GM21381 (cell line): ENCODE measurements around the gene TMEM151B.
"Not testable (repeated sequence)": the region's sequence is repeated elsewhere in the genome, so short reads cannot be mapped to it uniquely, and the experiment has no call there.

ENCODE experiments used
- ATAC-seq: cut with Tn5 transposase; IDR thresholded peaks from one replicate; pipeline ENCODE4 v1.9.1; 2021; ENCODE audit warnings: mild to moderate bottlenecking, moderate library complexity; ENCODE audit not compliant: unreplicated experiment

The TMEM151B gene

DNA sequence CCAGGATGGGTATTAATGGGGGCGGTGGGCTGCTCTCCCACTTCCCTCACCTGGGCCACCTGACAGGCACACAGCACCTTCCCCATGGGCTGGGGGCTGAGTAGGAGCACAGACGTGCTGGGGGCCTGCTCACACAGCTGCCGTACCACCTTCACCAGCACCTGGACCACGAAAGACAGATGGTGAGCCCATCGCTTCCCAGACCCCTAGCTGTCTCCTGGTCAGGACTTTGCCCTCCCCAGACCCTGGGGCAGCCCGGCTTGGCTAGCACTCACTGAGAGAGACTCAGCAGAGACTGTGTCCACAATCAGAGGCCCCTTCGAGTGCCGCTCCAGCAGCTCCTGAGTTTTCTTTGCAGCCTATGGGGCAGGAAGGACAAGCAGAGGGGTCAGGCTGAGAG is 30.9 kb downstream of the TMEM151B start:
- no peak for ATAC-seq

DNA sequence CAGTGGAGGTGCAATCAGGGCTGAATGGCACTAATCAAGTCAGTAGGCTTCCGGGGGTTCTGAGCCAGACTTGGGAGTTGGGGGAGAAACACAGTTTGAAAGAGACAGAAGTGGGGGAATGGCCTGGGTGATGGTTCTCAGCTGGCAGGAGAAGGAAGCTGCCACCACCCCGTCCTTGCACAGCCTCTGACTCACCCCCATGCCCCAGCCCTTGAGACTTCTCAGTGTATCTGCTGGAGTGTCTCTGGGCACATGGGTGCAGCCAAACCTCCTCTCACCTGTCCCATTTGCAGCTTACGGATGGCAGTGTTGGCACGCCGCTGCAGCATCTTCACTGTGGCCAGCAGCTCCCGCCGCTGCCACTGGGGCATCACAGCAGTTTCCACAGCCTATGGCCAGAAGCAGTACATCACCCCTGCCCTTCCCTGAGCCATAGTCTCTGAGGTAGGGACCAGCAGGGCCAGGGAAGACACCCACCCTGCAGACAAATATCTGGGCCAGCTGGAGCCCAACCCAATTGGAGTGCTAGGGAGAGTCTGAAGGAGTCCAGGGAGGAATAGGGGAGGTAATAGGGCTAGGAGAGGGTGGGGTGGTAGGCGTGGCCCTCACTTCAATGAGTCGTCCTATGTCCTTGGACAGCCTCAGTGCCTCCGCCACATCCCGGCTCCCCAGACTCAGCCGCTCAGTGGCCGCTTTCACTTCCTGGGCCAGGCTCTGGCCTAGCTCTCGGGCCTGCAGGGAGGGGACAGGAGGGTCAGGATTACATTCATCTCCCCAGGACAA is 31.7 kb downstream of the TMEM151B start:
- ATAC-seq, result no peak

DNA sequence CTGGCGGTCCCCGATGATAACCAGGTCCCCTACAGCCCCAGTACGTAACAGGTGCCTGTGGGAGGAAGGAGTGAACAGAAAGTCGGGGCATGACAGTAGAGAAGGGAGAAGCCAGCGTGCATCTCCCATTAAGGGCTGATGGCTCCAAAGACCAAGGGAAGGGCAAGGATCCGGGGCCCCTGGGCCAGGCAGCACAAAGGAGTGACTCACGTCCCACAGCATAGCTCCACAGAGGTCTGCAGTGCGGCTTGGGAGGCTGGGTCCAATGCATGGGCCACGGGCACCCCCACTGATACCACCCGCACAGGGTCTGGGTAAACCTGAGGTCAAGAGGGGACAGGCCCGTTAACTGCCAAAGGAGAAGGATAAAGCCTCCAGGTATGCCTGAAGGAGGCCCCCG is 32.6 kb downstream of the TMEM151B start:
- no peak for ATAC-seq

- no peak for ATAC-seq
These were observed 33.6 kb downstream of the TMEM151B start for GRCh38 chr6:44303842-44304241.

- no peak for ATAC-seq
These were observed 34.3 kb downstream of the TMEM151B start for GRCh38 chr6:44304282-44305199.

GRCh38 chr6:44305200-44305725 is 35.0 kb downstream of the TMEM151B start:
- ATAC-seq, result no peak

DNA sequence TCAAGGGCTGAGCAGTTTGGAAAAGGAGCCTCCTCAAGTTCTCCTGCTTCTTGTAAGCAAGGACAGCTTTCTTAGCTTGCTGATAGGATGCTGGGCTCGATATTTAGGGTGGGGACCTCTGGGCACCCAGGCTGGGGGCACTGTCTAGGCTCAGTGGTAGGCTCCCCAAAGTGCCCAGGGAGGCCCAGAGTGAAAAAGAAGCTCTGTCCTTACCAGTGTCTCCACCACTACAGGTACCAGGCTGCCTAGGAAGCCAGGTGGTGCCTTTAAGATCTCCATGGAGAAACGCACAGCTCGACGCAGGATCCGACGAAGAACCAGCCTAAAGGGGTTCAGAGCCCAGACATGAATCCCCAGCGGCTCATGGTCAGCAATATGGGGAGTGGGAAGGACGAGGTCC is 36.5 kb downstream of the TMEM151B start:
- no peak for ATAC-seq

- ATAC-seq, result no peak
These were observed 37.0 kb downstream of the TMEM151B start for GRCh38 chr6:44307217-44307616.

- ATAC-seq, result no peak
These were observed 38.8 kb downstream of the TMEM151B start for GRCh38 chr6:44309092-44309491.

- no peak for ATAC-seq
These were observed 39.4 kb downstream of the TMEM151B start for GRCh38 chr6:44309631-44310030.

- no peak for ATAC-seq
These were observed 40.0 kb downstream of the TMEM151B start for GRCh38 chr6:44310241-44310640.

GRCh38 chr6:44311304-44311703 is 41.1 kb downstream of the TMEM151B start:
- no peak for ATAC-seq

GRCh38 chr6:44311767-44312166 is 41.5 kb downstream of the TMEM151B start:
- ATAC-seq, result no peak

DNA sequence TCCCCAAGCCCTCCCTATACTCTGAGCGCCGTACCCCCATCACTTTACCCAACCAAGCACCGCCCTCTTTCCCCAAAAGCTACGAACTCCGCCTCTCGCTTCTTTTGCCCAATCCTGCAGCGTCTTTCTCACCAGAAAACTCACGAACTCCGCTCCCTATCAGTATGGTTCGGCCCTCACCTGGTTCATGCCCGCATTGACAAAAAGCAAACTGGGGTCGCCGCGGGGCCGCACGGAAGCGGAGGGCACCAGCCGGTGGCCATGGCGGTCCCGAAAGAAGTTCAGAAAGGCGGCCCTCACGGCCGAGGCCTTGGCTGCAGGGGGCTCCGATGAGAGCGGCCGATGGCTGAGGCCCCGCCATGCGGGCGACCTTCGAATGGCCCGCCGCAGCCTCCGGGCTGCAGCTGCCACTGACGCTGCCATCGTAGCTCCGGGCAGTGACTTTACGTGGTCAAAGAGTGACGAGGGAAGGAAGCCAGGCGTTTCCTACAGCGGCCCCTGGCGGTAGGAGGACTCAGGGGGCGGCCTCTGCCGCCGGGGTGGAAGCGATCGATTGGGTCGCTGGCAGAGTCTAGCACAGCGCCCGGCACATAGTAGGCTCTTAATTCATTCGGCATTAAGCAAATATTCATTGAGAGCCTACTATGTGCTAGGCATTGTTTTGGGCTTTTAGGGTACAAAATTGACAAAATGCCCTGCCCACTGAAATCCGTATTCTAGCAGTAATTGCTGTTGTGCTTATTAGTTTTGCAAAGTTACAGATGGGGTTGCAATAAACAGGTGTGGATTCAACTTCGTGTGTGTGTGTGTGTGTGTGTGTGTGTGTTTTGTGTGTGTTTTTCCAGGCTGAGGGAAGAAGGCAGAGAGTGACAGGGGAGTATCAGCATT is 42.9 kb downstream of the TMEM151B start, which contains the start of gene AARS2:
TSS of gene AARS2 (minus strand) at position 447 of the 888 bp plus-strand sequence. CDS start at position 423, 24 bp downstream.
- ATAC-seq, result peak; percentile 92

DNA sequence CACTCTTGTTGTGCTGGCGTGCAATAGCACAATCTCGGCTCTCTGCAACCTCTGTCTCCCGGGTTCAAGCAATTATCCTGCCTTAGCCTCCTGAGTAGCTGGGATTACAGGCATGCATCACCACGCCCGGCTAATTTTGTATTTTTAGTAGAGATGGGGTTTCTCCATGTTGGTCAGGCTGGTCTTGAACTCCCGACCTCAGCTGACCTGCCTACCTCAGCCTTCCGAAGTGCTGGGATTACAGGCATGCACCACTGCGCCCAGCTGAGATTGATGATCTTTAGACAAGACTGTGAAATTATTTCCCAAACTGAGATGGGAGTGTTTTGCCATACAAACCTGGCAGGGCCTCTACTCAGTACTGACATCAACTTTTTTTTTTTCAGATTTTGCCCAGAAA is 44.4 kb downstream of the TMEM151B start:
- ATAC-seq, result not testable (repeated sequence)

DNA sequence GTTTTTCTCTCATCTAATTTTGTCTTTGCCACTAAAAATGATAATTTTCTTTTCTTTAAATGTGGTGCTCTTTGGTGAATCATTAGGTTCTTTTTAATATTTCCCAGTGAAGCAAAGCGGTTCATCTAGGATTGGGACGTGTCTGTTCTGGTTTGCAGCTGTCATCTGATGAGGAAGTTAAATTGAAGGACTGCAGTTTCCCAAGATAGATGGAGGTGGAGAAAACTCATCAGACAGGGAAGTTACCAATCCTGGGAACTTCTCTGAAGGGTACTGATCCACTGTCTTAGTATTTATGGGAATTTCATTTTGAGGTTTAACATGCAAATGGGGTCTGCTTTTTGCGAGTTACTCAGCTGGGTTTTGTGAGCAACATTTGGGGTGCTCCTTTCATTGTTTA is 45.3 kb downstream of the TMEM151B start:
- no peak for ATAC-seq

DNA sequence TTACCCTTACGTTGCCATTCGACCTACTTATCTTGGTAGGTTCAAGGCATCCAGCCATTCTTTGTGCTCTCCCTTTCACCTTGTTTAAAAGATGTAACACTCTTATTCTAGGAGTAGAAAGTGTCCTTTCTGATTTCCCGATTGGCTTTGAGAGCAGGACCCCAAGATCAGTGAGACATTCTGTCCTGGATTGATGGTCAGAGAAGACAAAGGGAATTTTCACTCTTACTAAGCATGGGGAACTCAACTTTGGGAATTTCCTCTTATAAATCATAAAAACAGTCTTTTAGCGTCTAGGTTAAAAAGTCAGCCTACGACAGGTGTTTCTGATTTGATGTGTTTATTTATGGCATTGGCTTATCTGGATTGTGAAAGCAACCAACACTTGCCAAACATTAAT is 45.7 kb downstream of the TMEM151B start:
- ATAC-seq, result no peak

DNA sequence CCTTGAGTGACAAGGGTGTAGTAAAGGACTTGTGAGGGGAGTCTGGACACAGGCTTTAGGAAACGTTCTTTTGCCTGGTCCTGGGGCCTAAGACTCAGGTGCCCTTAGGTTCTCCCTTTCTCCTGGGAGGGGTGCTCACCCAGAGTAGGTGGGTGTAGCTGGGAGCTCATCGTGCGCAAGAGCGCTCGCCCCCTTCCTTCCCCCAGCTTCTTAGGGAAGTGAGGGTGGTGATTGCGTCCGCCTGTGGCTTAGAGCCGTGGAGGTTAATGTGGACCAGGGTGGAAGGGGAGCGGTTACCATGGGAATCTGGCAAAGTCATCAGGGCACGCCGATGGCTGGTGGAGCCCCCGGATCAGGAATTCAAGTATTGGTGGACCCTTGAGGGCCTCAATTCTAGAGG is 46.2 kb downstream of the TMEM151B start:
- no peak for ATAC-seq

- ATAC-seq, result not testable (repeated sequence)
These were observed 46.9 kb downstream of the TMEM151B start for GRCh38 chr6:44317136-44317631.

DNA sequence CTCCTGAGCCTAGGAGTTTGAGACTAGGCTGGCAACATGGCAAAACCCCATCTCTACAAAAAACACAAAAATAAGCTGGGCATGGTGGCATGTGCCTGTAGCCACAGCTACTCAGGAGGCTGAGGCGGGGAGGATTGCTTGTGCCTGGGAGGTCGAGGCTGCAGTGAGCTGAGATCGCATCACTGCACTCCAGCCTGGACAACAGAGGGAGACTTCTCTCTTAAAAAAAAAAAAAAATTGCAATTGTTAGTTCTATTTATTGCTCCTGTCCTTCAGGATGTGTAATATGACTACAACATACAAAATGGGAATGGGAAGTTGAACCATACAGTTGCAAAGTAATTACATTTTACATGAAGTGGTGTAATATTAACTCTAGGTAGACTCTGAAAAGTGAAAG is 51.0 kb downstream of the TMEM151B start:
- no peak for ATAC-seq
